Endothelial cell of umbilical vein (primary cell): Measurements from ENCODE around the gene SEMA4B. TPM values are rescaled to one million over a fixed set of nuclear protein-coding genes. Genes with fewer than 3 reads are reported as not detected.

Source experiments
- BruUV-seq: library from RNA; stranded (reverse); fragments of 400-500 nt; replicated peaks from 2 replicates; lab custom pipeline; 2021; lab: Mats Ljungman, UMichigan
- CTCF ChIA-PET: fragments of 300-600, 350-600 bp; sonication (Branson Sonifier 250); formaldehyde crosslinking; loops from one replicate; lab custom pipeline; 2021; ENCODE audit warnings: antibody characterized with exemption, inconsistent platforms; lab: Charles Lee
- POLR2A ChIA-PET: fragments of 300-600, 350-600 bp; sonication (Branson Sonifier 250); formaldehyde crosslinking; loops from one replicate; lab custom pipeline; 2021; ENCODE audit warnings: antibody characterized with exemption, inconsistent platforms; lab: Charles Lee
- DNase-seq: peaks from one replicate; pipeline ENCODE4 v3.0.0-alpha.2; 2011; ENCODE audit warnings: low read depth, low spot score
- FAIRE-seq: peaks from 2 replicates; lab custom pipeline; 2011; peaks lifted over from hg19 to GRCh38; lab: Jason Lieb, UNC
- H2AFZ ChIP-seq: 2 replicates; pipeline ENCODE4 v1.6.0; 2012; ENCODE audit warnings: low read depth, low read length, control low read depth, inconsistent platforms
- H3K27ac ChIP-seq: 2 replicates; pipeline ENCODE4 v1.5.1; 2011; ENCODE audit warnings: low read depth, mild to moderate bottlenecking, control low read depth, low read length, moderate library complexity; ENCODE audit not compliant: insufficient read depth
- H3K27me3 ChIP-seq, 2 experiments: 2 replicates each; pipeline versions ENCODE4 v1.6.0 to v1.6.1; 2011; ENCODE audit warnings: low read length in 2 of 2, mixed read lengths in 1 of 2; ENCODE audit not compliant: control insufficient read depth in 2 of 2, insufficient read depth in 2 of 2
- H3K36me3 ChIP-seq, 2 experiments: 2 replicates in 1 of 2; 3 replicates in 1 of 2; pipeline ENCODE4 v1.5.1; 2011; ENCODE audit warnings: low read length in 2 of 2, mild to moderate bottlenecking in 1 of 2, moderate library complexity in 1 of 2; ENCODE audit not compliant: control insufficient read depth in 2 of 2, insufficient read depth in 2 of 2; ENCODE audit errors: extremely low read depth in 1 of 2
- H3K4me1 ChIP-seq: 3 replicates; pipeline ENCODE4 v1.5.1; 2011; ENCODE audit warnings: mild to moderate bottlenecking, low read length; ENCODE audit not compliant: control insufficient read depth, insufficient read depth; ENCODE audit errors: extremely low read depth
- H3K4me2 ChIP-seq: 2 replicates; pipeline ENCODE4 v1.6.1; 2011; ENCODE audit warnings: low read length, control low read depth, mixed read lengths; ENCODE audit not compliant: insufficient read depth
- H3K4me3 ChIP-seq, 3 experiments: fragments of 200-600 bp in 1 of 3; sonication (generic), shearing (Covaris generic) in 1 of 3; replicated peaks in 1 of 3; 2 replicates each; pipeline ENCODE4 v1.5.1; 2011 to 2016; ENCODE audit warnings: control low read depth in 3 of 3, low read length in 3 of 3, mild to moderate bottlenecking in 2 of 3, inconsistent platforms in 1 of 3, low read depth in 1 of 3, moderate library complexity in 1 of 3; ENCODE audit not compliant: insufficient read depth in 1 of 3
- H3K79me2 ChIP-seq: 2 replicates; pipeline ENCODE4 v1.6.0; 2012; ENCODE audit warnings: low read length, inconsistent platforms; ENCODE audit not compliant: control insufficient read depth, insufficient read depth
- H3K9ac ChIP-seq: replicated peaks from 2 replicates; pipeline ENCODE3; 2011; ENCODE audit warnings: low read length, control low read depth; ENCODE audit not compliant: insufficient read depth; ENCODE audit errors: extremely low read depth
- H3K9me1 ChIP-seq: replicated peaks from 3 replicates; pipeline ENCODE4 v1.6.0; 2011; ENCODE audit warnings: mild to moderate bottlenecking, low read length; ENCODE audit not compliant: control insufficient read depth, insufficient read depth; ENCODE audit errors: extremely low read depth
- H3K9me3 ChIP-seq: replicated peaks from 2 replicates; pipeline ENCODE4 v1.5.1; 2012; ENCODE audit warnings: low read length, inconsistent platforms; ENCODE audit not compliant: control insufficient read depth, insufficient read depth
- H4K20me1 ChIP-seq: replicated peaks from 2 replicates; pipeline ENCODE3; 2011; ENCODE audit warnings: mild to moderate bottlenecking, low read length; ENCODE audit not compliant: control insufficient read depth, insufficient read depth; ENCODE audit errors: extremely low read depth
- CTCF ChIP-seq, 2 donors: IDR thresholded peaks; 1 replicate in 1 of 2; 2 replicates in 1 of 2; pipeline ENCODE4 v1.5.1; 2011; ENCODE audit warnings: low read length in 2 of 2, mild to moderate bottlenecking in 2 of 2, moderate library complexity in 2 of 2, control low read depth in 1 of 2, inconsistent platforms in 1 of 2, low read depth in 1 of 2; ENCODE audit not compliant: insufficient read depth in 1 of 2; ENCODE audit errors: extremely low read depth in 1 of 2
- EZH2 ChIP-seq: IDR thresholded peaks from 2 replicates; pipeline ENCODE4 v1.6.1; 2012; ENCODE audit warnings: borderline replicate concordance, low read depth, mild to moderate bottlenecking, moderate library complexity, low read length, inconsistent platforms; ENCODE audit not compliant: severe bottlenecking
- FOS ChIP-seq: IDR thresholded peaks from 2 replicates; pipeline ENCODE4 v1.6.1; 2011; ENCODE audit warnings: mild to moderate bottlenecking, low read length, moderate library complexity, borderline replicate concordance; ENCODE audit not compliant: insufficient read depth
- GATA2 ChIP-seq: IDR thresholded peaks from 2 replicates; pipeline ENCODE4 v1.7.0; 2011; ENCODE audit warnings: low read depth, mild to moderate bottlenecking, moderate library complexity, mixed read lengths, low read length; ENCODE audit not compliant: insufficient read length, insufficient read depth
- JUN ChIP-seq: IDR thresholded peaks from 2 replicates; pipeline ENCODE4 v1.6.1; 2011; ENCODE audit warnings: borderline replicate concordance, low read depth; ENCODE audit not compliant: insufficient read length, insufficient read depth
- MYC ChIP-seq: IDR thresholded peaks from one replicate; pipeline ENCODE4 v1.6.1; 2011; ENCODE audit warnings: mild to moderate bottlenecking, low read depth, low read length
- POLR2A ChIP-seq: IDR thresholded peaks from 2 replicates; pipeline ENCODE4 v1.6.1; 2012; ENCODE audit warnings: low read depth, mild to moderate bottlenecking, control low read depth, low read length
- POLR2AphosphoS5 ChIP-seq: IDR thresholded peaks from 2 replicates; pipeline ENCODE4 v1.6.1; 2012; ENCODE audit warnings: low read depth, mild to moderate bottlenecking, control low read depth, low read length, moderate library complexity; ENCODE audit not compliant: insufficient read depth
- dilution Hi-C: fragments of 300-500 bp; cut with MboI; formaldehyde crosslinking; loops from one replicate; pipeline ENCODE4 v1.15.0; 2019; ENCODE audit warnings: low sequenced_read_pairs; ENCODE audit not compliant: extremely low pct_ligation_motif_present
- intact Hi-C: fragments of 100-400 bp; cut with micrococcal nuclease; formaldehyde crosslinking; loops from one replicate; pipeline ENCODE4 v1.10.0; 2022
- polyA plus RNA-seq, 4 experiments: library from polyadenylated mRNA; depleted of rRNA in 3 of 4; stranded (reverse) in 3 of 4; unstranded in 1 of 4; fragments of >200 nt; gene quantifications; 2 replicates each; pipeline versions ENCODE4 v1.2.1 to v1.2.3, GENCODE V29; 2011 to 2012; ENCODE audit warnings: missing spikeins in 1 of 4
- total RNA-seq: library from RNA; stranded (reverse); gene quantifications from 2 replicates; pipeline ENCODE4 v1.2.3, GENCODE V29; 2021
- TF ChIP-seq, protein P1 (sequence below): IDR thresholded peaks from 2 replicates; pipeline ENCODE4 v1.6.1; 2011; ENCODE audit not compliant: insufficient read depth, insufficient read length

SEMA4B gene
- total and polyA plus RNA-seq, 2 donors (not counting 3 experiments of a cell fraction or from before 2014, with no cell fraction given), result 6.1 to 7.1 TPM

GRCh38 chr15:90208356-90208755 lies 7.2 kb downstream of the SEMA4B start:
- ChIA-PET CTCF (interaction anchor here (1.1 kb wide), 1 partner anchor 13 kb away, joined by 4 read pairs; no protein-coding TSS in a partner anchor), POLR2A (no interaction called here)
- FAIRE-seq (no peak), DNase-seq (no peak)
- H4K20me1 ChIP-seq, result no peaks in the 10 kb centered on the region
- dilution Hi-C loops, result no loop called here
- no peaks in the 10 kb centered on the region for H3K27me3 ChIP-seq
- no peak overlapping the region for H3K9ac ChIP-seq
- H3K79me2 ChIP-seq, result no peaks in the 10 kb centered on the region
- TF ChIP-seq POLR2A (no peak), POLR2AphosphoS5 (no peak), JUN (no peak), GATA2 (no peak), CTCF (IDR thresholded peaks at IDR 0.05; ENCODE audit: extremely low read depth in 1 of 2, insufficient read depth in 1 of 2, low read depth in 1 of 2, low read length in 2 of 2) (no peak), EZH2 (no peak), FOS (no peak), MYC (no peak)
- TF ChIP-seq, protein P1, sequence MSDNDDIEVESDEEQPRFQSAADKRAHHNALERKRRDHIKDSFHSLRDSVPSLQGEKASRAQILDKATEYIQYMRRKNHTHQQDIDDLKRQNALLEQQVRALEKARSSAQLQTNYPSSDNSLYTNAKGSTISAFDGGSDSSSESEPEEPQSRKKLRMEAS, result no peak
- no peak overlapping the region for H2AFZ ChIP-seq
- H3K9me3 ChIP-seq, result no peaks in the 10 kb centered on the region
- no peaks in the 10 kb centered on the region for H3K9me1 ChIP-seq
- H3K27ac ChIP-seq, result no peak overlapping the region
- peaks cover 12% of the 10 kb centered on the region for H3K4me1 ChIP-seq
- H3K4me3 ChIP-seq, result no peak overlapping the region
- no TSS peak for BruUV-seq
- no peak overlapping the region for H3K4me2 ChIP-seq
- intact Hi-C loops, result no loop called here
- no peaks in the 10 kb centered on the region for H3K36me3 ChIP-seq
